PC-3 (cell line): ENCODE measurements around the gene PCBD1. TPM values are rescaled to one million over a fixed set of nuclear protein-coding genes. Genes with fewer than 3 reads are reported as not detected.

Experiments used
- ATAC-seq: fragments of 200-7000 bp; cut with Tn5 transposase; 2 replicates; pipeline ENCODE4 v1.9.1; 2020; ENCODE audit warnings: mild to moderate bottlenecking, moderate library complexity
- BruUV-seq: library from RNA; stranded (reverse); fragments of 400-500 nt; replicated peaks from 2 replicates; lab custom pipeline; 2021; lab: Mats Ljungman, UMichigan
- CTCF ChIA-PET: fragments of 300-600 bp; sonication (Branson Sonifier 250); formaldehyde crosslinking; loops from one replicate; lab custom pipeline; 2022; ENCODE audit warnings: antibody characterized with exemption; lab: Charles Lee
- POLR2A ChIA-PET: fragments of 300-600 bp; sonication (Branson Sonifier 250); formaldehyde crosslinking; loops from one replicate; lab custom pipeline; 2022; ENCODE audit warnings: antibody characterized with exemption; ENCODE audit not compliant: unreplicated experiment; lab: Charles Lee
- DNase-seq: peaks from one replicate; pipeline ENCODE4 v3.0.0-alpha.2; 2015
- H2AFZ ChIP-seq: fragments of 300-600 bp; sonication (generic); 2 replicates; pipeline ENCODE4 v1.6.0; 2016; ENCODE audit warnings: antibody characterized with exemption, low read length
- H3F3A ChIP-seq: fragments of 300-600 bp; sonication (generic); one replicate; pipeline ENCODE4 v1.6.0; 2017; ENCODE audit warnings: antibody characterized with exemption, low read length, control low read depth, mild to moderate bottlenecking; ENCODE audit not compliant: unreplicated experiment
- H3K27ac ChIP-seq: fragments of 300-600 bp; sonication (generic); 2 replicates; pipeline ENCODE4 v1.5.1; 2016; ENCODE audit warnings: mild to moderate bottlenecking, low read length
- H3K27me3 ChIP-seq: fragments of 300-600 bp; sonication (generic); 2 replicates; pipeline ENCODE4 v1.6.1; 2016; ENCODE audit warnings: low read length, mixed read lengths
- H3K36me3 ChIP-seq: fragments of 300-600 bp; sonication (generic); 2 replicates; pipeline ENCODE4 v1.6.1; 2016; ENCODE audit warnings: low read depth, mixed run types, low read length, mixed read lengths
- H3K4me1 ChIP-seq: fragments of 300-600 bp; sonication (generic); 2 replicates; pipeline ENCODE4 v1.5.1; 2016; ENCODE audit warnings: low read length; ENCODE audit not compliant: insufficient read depth
- H3K4me2 ChIP-seq: fragments of 300-600 bp; sonication (generic); 2 replicates; pipeline ENCODE4 v1.6.0; 2016; ENCODE audit warnings: low read length
- H3K4me3 ChIP-seq: fragments of 300-600 bp; sonication (generic); 2 replicates; pipeline ENCODE4 v1.5.1; 2016; ENCODE audit warnings: mild to moderate bottlenecking, low read length, mixed read lengths
- H3K79me2 ChIP-seq: fragments of 300-600 bp; sonication (generic); 2 replicates; pipeline ENCODE4 v1.6.1; 2017; ENCODE audit warnings: low read length, mixed read lengths
- H3K9ac ChIP-seq: fragments of 300-600 bp; sonication (generic); 2 replicates; pipeline ENCODE4 v1.6.0; 2016; ENCODE audit warnings: mild to moderate bottlenecking, low read length
- H3K9me2 ChIP-seq: fragments of 300-600 bp; sonication (generic); replicated peaks from 2 replicates; pipeline ENCODE4 v1.6.1; 2016; ENCODE audit warnings: mixed run types, low read length, mixed read lengths
- H3K9me3 ChIP-seq: fragments of 300-600 bp; sonication (generic); 2 replicates; pipeline ENCODE4 v1.6.1; 2016; ENCODE audit warnings: low read length, mixed read lengths
- H4K20me1 ChIP-seq: fragments of 300-600 bp; sonication (generic); 2 replicates; pipeline ENCODE4 v1.6.1; 2016; ENCODE audit warnings: low read length, mixed read lengths
- EZH2 ChIP-seq: fragments of 300-600 bp; sonication (generic); IDR thresholded peaks from one replicate; pipeline ENCODE4 v1.6.1; 2017; ENCODE audit warnings: antibody characterized with exemption, mild to moderate bottlenecking, low read length; ENCODE audit not compliant: unreplicated experiment
- EZH2phosphoT487 ChIP-seq: fragments of 300-600 bp; sonication (generic); IDR thresholded peaks from 2 replicates; pipeline ENCODE4 v1.6.1; 2018; ENCODE audit warnings: mild to moderate bottlenecking, antibody characterized with exemption, low read length, borderline replicate concordance
- intact Hi-C: fragments of 100-400 bp; cut with micrococcal nuclease; formaldehyde crosslinking; loops from 2 replicates; pipeline ENCODE4 v1.9.0; 2023
- total RNA-seq: library from RNA; depleted of rRNA; stranded (reverse); fragments of >200 nt; gene quantifications from 2 replicates; pipeline ENCODE4 v1.2.3, GENCODE V29; 2014
- TF ChIP-seq, protein P1 (sequence below): fragments of 300-600 bp; sonication (generic); conservative IDR thresholded peaks from 2 replicates; pipeline ENCODE4 v1.5.1; 2017; ENCODE audit warnings: antibody characterized with exemption, low read depth, mild to moderate bottlenecking, low read length

PCBD1 gene
- total RNA-seq, 1 experiment from 2014 or later = 283 TPM

GRCh38 chr10:70928140-70928539 lies 39.8 kb upstream of the PCBD1 start:
- intact Hi-C loops = no loop called here
- Histone ChIP-seq H3K36me3 (no peaks in the 10 kb centered on the region), H3K79me2 (no peaks in the 10 kb centered on the region), H3K9me3 (no peaks in the 10 kb centered on the region), H3K4me2 (no peak overlapping the region), H3K27ac (no peak overlapping the region), H3F3A (no peaks in the 10 kb centered on the region), H3K9ac (no peak overlapping the region), H4K20me1 (no peaks in the 10 kb centered on the region), H3K4me3 (no peak overlapping the region), H2AFZ (no peak overlapping the region), H3K9me2 (no peaks in the 10 kb centered on the region), H3K4me1 (peaks cover 22% of the 10 kb centered on the region), H3K27me3 (no peaks in the 10 kb centered on the region)
- TF ChIP-seq EZH2phosphoT487 = no peak
- no peak for TF ChIP-seq EZH2
- TF ChIP-seq, protein P1, sequence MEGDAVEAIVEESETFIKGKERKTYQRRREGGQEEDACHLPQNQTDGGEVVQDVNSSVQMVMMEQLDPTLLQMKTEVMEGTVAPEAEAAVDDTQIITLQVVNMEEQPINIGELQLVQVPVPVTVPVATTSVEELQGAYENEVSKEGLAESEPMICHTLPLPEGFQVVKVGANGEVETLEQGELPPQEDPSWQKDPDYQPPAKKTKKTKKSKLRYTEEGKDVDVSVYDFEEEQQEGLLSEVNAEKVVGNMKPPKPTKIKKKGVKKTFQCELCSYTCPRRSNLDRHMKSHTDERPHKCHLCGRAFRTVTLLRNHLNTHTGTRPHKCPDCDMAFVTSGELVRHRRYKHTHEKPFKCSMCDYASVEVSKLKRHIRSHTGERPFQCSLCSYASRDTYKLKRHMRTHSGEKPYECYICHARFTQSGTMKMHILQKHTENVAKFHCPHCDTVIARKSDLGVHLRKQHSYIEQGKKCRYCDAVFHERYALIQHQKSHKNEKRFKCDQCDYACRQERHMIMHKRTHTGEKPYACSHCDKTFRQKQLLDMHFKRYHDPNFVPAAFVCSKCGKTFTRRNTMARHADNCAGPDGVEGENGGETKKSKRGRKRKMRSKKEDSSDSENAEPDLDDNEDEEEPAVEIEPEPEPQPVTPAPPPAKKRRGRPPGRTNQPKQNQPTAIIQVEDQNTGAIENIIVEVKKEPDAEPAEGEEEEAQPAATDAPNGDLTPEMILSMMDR = no peak
- ATAC-seq = no peak
- BruUV-seq = no TSS peak
- ChIA-PET CTCF (no interaction called here), POLR2A (no interaction called here)
- DNase-seq = no peak

GRCh38 chr10:70927189-70927943 lies 39.0 kb upstream of the PCBD1 start:
- Histone ChIP-seq H3K9ac (no peak overlapping the region), H3K9me2 (no peaks in the 10 kb centered on the region), H3K9me3 (no peaks in the 10 kb centered on the region), H3K27ac (no peak overlapping the region), H3K36me3 (no peaks in the 10 kb centered on the region), H4K20me1 (no peaks in the 10 kb centered on the region), H2AFZ (no peak overlapping the region), H3K27me3 (no peaks in the 10 kb centered on the region), H3K79me2 (no peaks in the 10 kb centered on the region), H3K4me3 (no peak overlapping the region), H3F3A (no peaks in the 10 kb centered on the region), H3K4me1 (peaks cover 22% of the 10 kb centered on the region), H3K4me2 (no peak overlapping the region)
- ChIA-PET POLR2A (no interaction called here), CTCF (no interaction called here)
- DNase-seq = no peak
- intact Hi-C loops = no loop called here
- no TSS peak for BruUV-seq
- ATAC-seq = no peak
- TF ChIP-seq EZH2phosphoT487 = no peak
- TF ChIP-seq, protein P1 = no peak
- TF ChIP-seq EZH2 = no peak
